ENCODE results near the gene PTGFRN.

PTGFRN gene

GRCh38 chr1:116983112-116983511 is 73.4 kb downstream of the PTGFRN start:
- TF ChIP-seq CTCF (IDR thresholded peaks at IDR 0.05; ENCODE audit: insufficient read depth, low read depth, low read length, missing control alignments): no peak
- no peak for DNase-seq (ENCODE audit: low read depth)
- no peak overlapping the region for H3K4me3 ChIP-seq (ENCODE audit: low read depth, low read length)

- no peak for DNase-seq (ENCODE audit: low read depth)
- TF ChIP-seq CTCF (IDR thresholded peaks at IDR 0.05; ENCODE audit: insufficient read depth, low read depth, low read length, missing control alignments): no peak
- no peak overlapping the region for H3K4me3 ChIP-seq (ENCODE audit: low read depth, low read length)
These were observed 74.0 kb downstream of the PTGFRN start for GRCh38 chr1:116983678-116984077.

- TF ChIP-seq CTCF (IDR thresholded peaks at IDR 0.05; ENCODE audit: insufficient read depth, low read depth, low read length, missing control alignments): no peak
- no peak for DNase-seq (ENCODE audit: low read depth)
- H3K4me3 ChIP-seq (ENCODE audit: low read depth, low read length): no peak overlapping the region
These were observed 74.9 kb downstream of the PTGFRN start for GRCh38 chr1:116984406-116985160.

- TF ChIP-seq CTCF (IDR thresholded peaks at IDR 0.05; ENCODE audit: insufficient read depth, low read depth, low read length, missing control alignments): no peak
- H3K4me3 ChIP-seq (ENCODE audit: low read depth, low read length): no peak overlapping the region
- no peak for DNase-seq (ENCODE audit: low read depth)
These were observed 76.9 kb downstream of the PTGFRN start for GRCh38 chr1:116986421-116987255.

GRCh38 chr1:116987256-116987555 is 77.5 kb downstream of the PTGFRN start:
- no peak for TF ChIP-seq CTCF (IDR thresholded peaks at IDR 0.05; ENCODE audit: insufficient read depth, low read depth, low read length, missing control alignments)
- no peak for DNase-seq (ENCODE audit: low read depth)
- H3K4me3 ChIP-seq (ENCODE audit: low read depth, low read length): no peak overlapping the region

GRCh38 chr1:116988248-116988647 is 78.5 kb downstream of the PTGFRN start:
- TF ChIP-seq CTCF (IDR thresholded peaks at IDR 0.05; ENCODE audit: insufficient read depth, low read depth, low read length, missing control alignments): no peak
- DNase-seq (ENCODE audit: low read depth): no peak
- H3K4me3 ChIP-seq (ENCODE audit: low read depth, low read length): no peak overlapping the region

Data from GM12865 (cell line).